ENCODE data around the gene HOXB4. TPM values are rescaled to one million over a fixed set of nuclear protein-coding genes. Genes with fewer than 3 reads are reported as not detected.

HOXB4 gene
- total RNA-seq, 1 experiment from 2014 or later: not detected

- Histone ChIP-seq H2BK12ac (ENCODE audit: insufficient read length, low read depth, low read length) (no peak overlapping the region), H4K5ac (ENCODE audit: insufficient read length, low read depth, low read length) (no peak overlapping the region), H3K23ac (ENCODE audit: insufficient read length, low read depth, low read length) (no peak overlapping the region), H3K14ac (ENCODE audit: insufficient read depth, low read length) (no peak overlapping the region), H3K27me3 (ENCODE audit: insufficient read depth, low read length) (peaks cover 97% of the 10 kb centered on the region), H2BK5ac (ENCODE audit: insufficient read length, low read length) (no peak overlapping the region), H4K91ac (ENCODE audit: insufficient read length, low read depth, low read length) (no peak overlapping the region), H3K9me3 (ENCODE audit: control insufficient read depth, low read depth, low read length) (no peaks in the 10 kb centered on the region), H4K20me1 (ENCODE audit: control insufficient read depth, insufficient read depth, insufficient read length) (no peaks in the 10 kb centered on the region), H2AFZ (ENCODE audit: low read length) (no peak overlapping the region), H3K23me2 (ENCODE audit: insufficient read length, low read depth, low read length, poor library complexity, severe bottlenecking) (no peaks in the 10 kb centered on the region), H3K27ac (ENCODE audit: insufficient read length, low read depth, low read length) (no peak overlapping the region), H2BK20ac (ENCODE audit: low read depth, low read length, poor library complexity, severe bottlenecking) (no peak overlapping the region), H3K56ac (ENCODE audit: insufficient read length, low read depth, low read length) (no peak overlapping the region), H2BK15ac (ENCODE audit: low read depth, low read length) (no peak overlapping the region), H3K4ac (ENCODE audit: low read depth, low read length) (no peak overlapping the region), H4K8ac (replicated peaks; ENCODE audit: insufficient read length, low read depth, low read length) (no peak overlapping the region), H2AK5ac (ENCODE audit: insufficient read length, low read length) (no peak overlapping the region), H2BK120ac (ENCODE audit: low read depth, low read length, poor library complexity, severe bottlenecking) (no peak overlapping the region), H3K18ac (ENCODE audit: insufficient read length, low read depth, low read length) (no peak overlapping the region), H3T11ph (ENCODE audit: low read length) (no peak overlapping the region), H3K4me2 (ENCODE audit: insufficient read depth, insufficient read length, low read length) (no peak overlapping the region), H3K79me2 (ENCODE audit: insufficient read depth, low read length) (no peaks in the 10 kb centered on the region), H3K9ac (ENCODE audit: extremely low read depth, insufficient read length, low read length) (no peak overlapping the region), H3K4me1 (ENCODE audit: insufficient read depth, low read length) (no peaks in the 10 kb centered on the region), H3K79me1 (ENCODE audit: insufficient read depth, low read depth, low read length, poor library complexity, severe bottlenecking) (no peaks in the 10 kb centered on the region)
- Mint-ChIP-seq H3K4me1 (peaks cover 0 to 18% of the 10 kb centered on the region in 2 experiments; a peak in 2 of 4 replicates), H3K27me3 (ENCODE audit: low read depth) (peaks cover 100% of the 10 kb centered on the region), H3K27ac (no peak overlapping the region), H3K9me3 (peaks cover 3 to 35% of the 10 kb centered on the region in 2 experiments; a peak in 3 of 5 replicates), H3K36me3 (ENCODE audit: insufficient read depth in 1 of 3, low read depth in 3 of 3) (peaks cover 0 to 2% (median 0%) of the 10 kb centered on the region in 3 experiments; a peak in 1 of 7 replicates), H3K4me3 (peak overlapping the region in 1 of 2 experiments; percentile 46; a peak in 1 of 5 replicates)
- peak; percentile 98 for TF ChIP-seq CTCF (conservative IDR thresholded peaks at IDR 0.05)
- WGBS (ENCODE audit: extremely low coverage, insufficient read length, low lambda C conversion rate): no CpG with 5 or more reads among the region's 25 CpGs
- peak; percentile 93 for DNase-seq
These were observed 40.2 kb upstream of the HOXB4 start for GRCh38 chr17:48618256-48618896.

All from H9 (cell line).